Thyroid gland (tissue), 4 donors: ENCODE results near the gene PNP. TPM values are rescaled to one million over a fixed set of nuclear protein-coding genes. Genes with fewer than 3 reads are reported as not detected.

ENCODE experiments used
- DNase-seq, 2 donors: peaks; one replicate each; pipeline ENCODE4 v3.0.0-alpha.2; 2019
- H3K27ac ChIP-seq, 3 donors: fragments of 200-600 bp; sonication (generic); 1 replicate in 2 of 3; 2 replicates in 1 of 3; pipeline ENCODE4 v1.5.1; 2016 to 2019; ENCODE audit warnings: mild to moderate bottlenecking in 1 of 3, moderate library complexity in 1 of 3
- H3K27me3 ChIP-seq: fragments of 200-600 bp; sonication (generic); one replicate; pipeline ENCODE4 v1.5.1; 2019
- H3K36me3 ChIP-seq, 2 donors: fragments of 200-600 bp; sonication (generic); one replicate each; pipeline ENCODE4 v1.5.1; 2016 to 2019
- H3K4me1 ChIP-seq, 2 donors: fragments of 200-600 bp; sonication (generic); one replicate each; pipeline ENCODE4 v1.5.1; 2017 to 2019
- H3K4me3 ChIP-seq, 3 donors: fragments of 200-600 bp; sonication (generic); replicated peaks in 1 of 3; 1 replicate in 2 of 3; 2 replicates in 1 of 3; pipeline ENCODE4 v1.5.1; 2016; ENCODE audit warnings: mild to moderate bottlenecking in 1 of 3
- H3K9me3 ChIP-seq: fragments of 200-600 bp; sonication (generic); one replicate; pipeline ENCODE4 v1.5.1; 2017
- POLR2A ChIP-seq, 2 donors: fragments of 450-650 bp; IDR thresholded peaks; one replicate each; pipeline ENCODE4 v1.6.1; 2017; ENCODE audit warnings: antibody characterized with exemption in 2 of 2, mild to moderate bottlenecking in 2 of 2, moderate library complexity in 1 of 2
- WGBS, 2 donors: methylation state at CpG; one replicate each; pipeline ENCODE4 v1.1.5; 2017; 5-methylcytosine and 5-hydroxymethylcytosine counted together
- intact Hi-C: fragments of 100-400 bp; cut with DNase I; formaldehyde crosslinking; loops from one replicate; pipeline ENCODE4 v1.15.1; 2023
- total RNA-seq, 4 donors: library from RNA; depleted of rRNA; stranded (reverse); fragments of >200 nt; gene quantifications; one replicate each; pipeline ENCODE4 v1.2.3, GENCODE V29; 2016
- TF ChIP-seq, protein P1 (sequence below), 6 experiments: fragments of 200-600 bp in 3 of 6; fragments of 450-650 bp in 3 of 6; sonication (generic) in 3 of 6; IDR thresholded peaks; one replicate each; pipeline ENCODE4 v1.5.1; 2016 to 2019; ENCODE audit warnings: antibody characterized with exemption in 6 of 6, mild to moderate bottlenecking in 2 of 6, inconsistent platforms in 1 of 6, moderate library complexity in 1 of 6

Gene PNP
- total RNA-seq, 4 donors from 2014 or later: 13.9 to 29.3 (median 18.7) TPM

DNA sequence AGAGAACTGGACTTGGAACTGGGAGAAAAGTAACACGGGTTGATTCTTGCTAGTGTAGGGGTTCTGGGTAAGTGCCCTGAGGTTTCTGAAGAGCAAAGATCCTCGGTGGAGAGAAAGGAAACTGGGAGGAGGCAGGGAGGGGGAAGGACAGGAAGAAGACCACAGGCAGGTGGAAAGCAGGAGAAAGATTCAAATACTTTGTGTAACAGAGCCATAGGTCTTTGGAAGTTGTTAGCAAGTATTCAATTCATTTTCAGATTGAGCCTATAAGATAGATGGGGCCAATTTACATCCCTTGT is 1.3 kb downstream of the PNP start:
- no peaks in the 10 kb centered on the region for H3K27me3 ChIP-seq
- TF ChIP-seq, protein P1, sequence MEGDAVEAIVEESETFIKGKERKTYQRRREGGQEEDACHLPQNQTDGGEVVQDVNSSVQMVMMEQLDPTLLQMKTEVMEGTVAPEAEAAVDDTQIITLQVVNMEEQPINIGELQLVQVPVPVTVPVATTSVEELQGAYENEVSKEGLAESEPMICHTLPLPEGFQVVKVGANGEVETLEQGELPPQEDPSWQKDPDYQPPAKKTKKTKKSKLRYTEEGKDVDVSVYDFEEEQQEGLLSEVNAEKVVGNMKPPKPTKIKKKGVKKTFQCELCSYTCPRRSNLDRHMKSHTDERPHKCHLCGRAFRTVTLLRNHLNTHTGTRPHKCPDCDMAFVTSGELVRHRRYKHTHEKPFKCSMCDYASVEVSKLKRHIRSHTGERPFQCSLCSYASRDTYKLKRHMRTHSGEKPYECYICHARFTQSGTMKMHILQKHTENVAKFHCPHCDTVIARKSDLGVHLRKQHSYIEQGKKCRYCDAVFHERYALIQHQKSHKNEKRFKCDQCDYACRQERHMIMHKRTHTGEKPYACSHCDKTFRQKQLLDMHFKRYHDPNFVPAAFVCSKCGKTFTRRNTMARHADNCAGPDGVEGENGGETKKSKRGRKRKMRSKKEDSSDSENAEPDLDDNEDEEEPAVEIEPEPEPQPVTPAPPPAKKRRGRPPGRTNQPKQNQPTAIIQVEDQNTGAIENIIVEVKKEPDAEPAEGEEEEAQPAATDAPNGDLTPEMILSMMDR (IDR thresholded peaks at IDR 0.05): no peak
- no peak for TF ChIP-seq POLR2A (IDR thresholded peaks at IDR 0.05)
- H3K4me3 ChIP-seq: peak overlapping the region in 1 of 3 donors; percentile 80
- DNase-seq: no peak
- 2% methylated on average over 2 of the region's 2 CpGs for WGBS, 2 donors
- peaks cover 10 to 13% of the 10 kb centered on the region in 2 donors for H3K4me1 ChIP-seq
- H3K36me3 ChIP-seq: peaks cover 8 to 10% of the 10 kb centered on the region in 2 donors
- H3K27ac ChIP-seq: peak overlapping the region in 2 of 3 donors; percentile 86 to 96
- no peaks in the 10 kb centered on the region for H3K9me3 ChIP-seq
- intact Hi-C loops: no loop called here

DNA sequence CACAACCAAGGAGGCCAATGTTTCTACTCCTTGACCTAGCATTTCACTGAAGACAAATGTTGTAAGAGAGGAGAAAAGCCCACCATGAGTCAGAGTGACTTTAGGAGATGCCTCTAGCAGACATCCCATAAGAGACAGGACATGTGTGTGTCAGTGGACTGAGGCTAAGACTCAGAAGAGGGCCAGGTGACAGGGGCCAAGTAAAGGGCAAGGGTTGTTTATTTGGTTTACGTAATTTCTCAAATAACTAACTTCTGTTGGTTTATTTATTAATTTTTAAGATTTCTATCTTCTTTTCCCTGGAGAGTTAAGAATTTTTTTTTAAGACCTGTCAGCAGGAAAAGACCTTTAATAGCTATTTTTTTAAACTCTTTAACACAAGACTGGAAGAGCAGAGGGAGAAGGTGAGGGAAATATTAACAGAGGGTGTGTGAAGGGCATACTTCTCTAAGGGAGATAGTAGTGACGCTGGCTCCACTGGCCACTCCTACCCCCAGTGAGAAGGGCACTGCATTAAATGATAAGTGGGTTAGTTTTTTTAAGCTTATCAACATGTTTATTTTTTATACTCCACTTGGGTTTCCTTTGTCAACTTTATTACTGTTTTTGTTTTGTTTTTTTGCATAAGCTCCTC is 3.4 kb downstream of the PNP start:
- Histone ChIP-seq H3K27ac (no peak overlapping the region), H3K9me3 (no peaks in the 10 kb centered on the region), H3K4me1 (peaks cover 12 to 22% of the 10 kb centered on the region in 2 donors), H3K27me3 (no peaks in the 10 kb centered on the region), H3K36me3 (peaks cover 14 to 21% of the 10 kb centered on the region in 2 donors), H3K4me3 (no peak overlapping the region)
- TF ChIP-seq, protein P1 (IDR thresholded peaks at IDR 0.05): no peak
- TF ChIP-seq POLR2A (IDR thresholded peaks at IDR 0.05): no peak
- 90 to 92% methylated on average over 2 of the region's 2 CpGs for WGBS, 2 donors
- intact Hi-C loops: no loop called here
- DNase-seq: no peak

- WGBS, 2 donors: 91 to 92% methylated on average over 5 of the region's 5 CpGs
- Histone ChIP-seq H3K4me1 (peaks cover 4 to 14% of the 10 kb centered on the region in 2 donors), H3K27me3 (no peaks in the 10 kb centered on the region), H3K27ac (no peak overlapping the region), H3K4me3 (no peak overlapping the region), H3K9me3 (no peaks in the 10 kb centered on the region), H3K36me3 (peaks cover 14 to 21% of the 10 kb centered on the region in 2 donors)
- intact Hi-C loops: no loop called here
- no peak for DNase-seq
- TF ChIP-seq, protein P1 (IDR thresholded peaks at IDR 0.05): no peak
- no peak for TF ChIP-seq POLR2A (IDR thresholded peaks at IDR 0.05)
These were observed 7.6 kb downstream of the PNP start for GRCh38 chr14:20476776-20477175.

- H3K4me3 ChIP-seq: no peak overlapping the region
- peak; percentile 85 to 89 for DNase-seq
- H3K27me3 ChIP-seq: no peaks in the 10 kb centered on the region
- H3K4me1 ChIP-seq: peaks cover 4 to 14% of the 10 kb centered on the region in 2 donors
- peak overlapping the region in 2 of 3 donors; percentile 19 to 31 for H3K27ac ChIP-seq
- TF ChIP-seq, protein P1 (IDR thresholded peaks at IDR 0.05): no peak
- H3K36me3 ChIP-seq: peaks cover 14 to 21% of the 10 kb centered on the region in 2 donors
- no peaks in the 10 kb centered on the region for H3K9me3 ChIP-seq
- intact Hi-C loops: no loop called here
- 53 to 64% methylated on average over 1 of the region's 1 CpG for WGBS, 2 donors
These were observed 8.1 kb downstream of the PNP start for GRCh38 chr14:20477211-20477876.

- intact Hi-C loops: no loop called here
- Histone ChIP-seq H3K4me1 (peaks cover 4 to 14% of the 10 kb centered on the region in 2 donors), H3K9me3 (no peaks in the 10 kb centered on the region), H3K27ac (no peak overlapping the region), H3K36me3 (peaks cover 11 to 21% of the 10 kb centered on the region in 2 donors), H3K27me3 (no peaks in the 10 kb centered on the region), H3K4me3 (no peak overlapping the region)
- TF ChIP-seq, protein P1 (IDR thresholded peaks at IDR 0.05): no peak
- TF ChIP-seq POLR2A (IDR thresholded peaks at IDR 0.05): no peak
- WGBS, 2 donors: 93 to 95% methylated on average over 2 of the region's 2 CpGs
- DNase-seq: no peak
These were observed 9.7 kb downstream of the PNP start for GRCh38 chr14:20478894-20479293.
